HEK293T (cell line): Measurements from ENCODE around the gene PIERCE2.

ENCODE experiments used
- ARNT ChIP-seq: fragments of 450-650 bp; IDR thresholded peaks from 2 replicates; pipeline ENCODE4 v1.6.1; 2017; ENCODE audit warnings: mild to moderate bottlenecking
- BHLHE40 ChIP-seq: fragments of 450-650 bp; IDR thresholded peaks from 2 replicates; pipeline ENCODE4 v1.6.1; 2016; ENCODE audit warnings: mild to moderate bottlenecking, moderate library complexity, borderline replicate concordance
- CTBP1 ChIP-seq: fragments of 450-650 bp; IDR thresholded peaks from 2 replicates; pipeline ENCODE4 v1.6.1; 2016; ENCODE audit warnings: borderline replicate concordance
- ELF4 ChIP-seq: fragments of 450-650 bp; IDR thresholded peaks from 2 replicates; pipeline ENCODE4 v1.6.1; 2017; ENCODE audit warnings: antibody characterized with exemption
- FOXA1 ChIP-seq: fragments of 450-650 bp; IDR thresholded peaks from 2 replicates; pipeline ENCODE4 v1.6.1; 2016; ENCODE audit warnings: mild to moderate bottlenecking
- FOXK2 ChIP-seq: fragments of 450-650 bp; IDR thresholded peaks from 2 replicates; pipeline ENCODE4 v1.6.1; 2016; ENCODE audit warnings: mild to moderate bottlenecking
- FOXM1 ChIP-seq: fragments of 450-650 bp; IDR thresholded peaks from 2 replicates; pipeline ENCODE4 v1.6.1; 2017; ENCODE audit warnings: mild to moderate bottlenecking, borderline replicate concordance
- HDGF ChIP-seq: fragments of 450-650 bp; IDR thresholded peaks from 2 replicates; pipeline ENCODE4 v1.6.1; 2017; ENCODE audit warnings: antibody characterized with exemption, borderline replicate concordance
- SP1 ChIP-seq: fragments of 450-650 bp; IDR thresholded peaks from 2 replicates; pipeline ENCODE4 v1.6.1; 2017
- SUZ12 ChIP-seq: fragments of 450-650 bp; IDR thresholded peaks from 2 replicates; pipeline ENCODE4 v1.6.1; 2016; ENCODE audit warnings: mild to moderate bottlenecking
- TARDBP ChIP-seq: fragments of 450-650 bp; IDR thresholded peaks from 2 replicates; pipeline ENCODE4 v1.6.1; 2016
- ZNF384 ChIP-seq: fragments of 450-650 bp; IDR thresholded peaks from 2 replicates; pipeline ENCODE4 v1.6.1; 2016

DNA sequence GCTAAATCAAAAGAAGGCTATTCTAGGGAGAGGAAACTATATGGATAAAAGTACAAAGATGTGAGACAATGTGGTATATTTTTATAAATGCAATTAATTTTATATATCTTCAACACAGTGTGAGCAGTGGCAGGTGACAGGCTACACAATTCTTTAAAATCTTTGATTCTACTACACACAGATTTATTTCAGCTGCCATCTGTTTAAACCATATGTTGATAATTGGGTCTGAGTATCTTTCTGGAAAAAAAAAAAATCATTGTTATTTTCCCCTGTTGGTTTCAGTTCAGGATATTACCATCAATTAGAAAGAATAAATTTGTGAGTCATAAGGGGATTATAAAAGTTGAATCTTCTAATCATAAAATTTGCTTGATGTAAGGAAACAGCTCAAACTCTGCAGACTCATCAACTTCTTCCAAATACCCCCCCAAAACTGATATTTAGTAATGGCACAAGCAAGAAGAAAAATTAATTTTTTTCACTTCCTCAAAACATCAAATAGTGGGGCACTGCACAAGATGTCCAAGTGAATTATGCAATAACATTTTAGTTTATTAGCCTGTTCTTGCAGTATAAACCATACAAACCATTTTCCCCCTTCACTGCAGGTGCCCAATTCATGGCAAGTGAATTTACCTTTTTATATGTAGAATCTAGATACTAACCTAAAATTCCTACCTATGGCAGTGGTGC, 12.0 kb downstream of the PIERCE2 start:
- TF ChIP-seq SUZ12 (no peak), ELF4 (no peak), SP1 (no peak), ARNT (no peak), TARDBP (no peak), FOXM1 (no peak), FOXA1 (no peak), CTBP1 (no peak), BHLHE40 (no peak), ZNF384 (no peak), FOXK2 (no peak), HDGF (no peak)
